NCI-H128 (cell line): Measurements from ENCODE around the gene TRERF1.

ENCODE experiments used
- DNase-seq: peaks from one replicate; lab custom pipeline; 2025; ENCODE audit not compliant: unreplicated experiment; lab: John Stamatoyannopoulos, UW

Gene TRERF1

DNA sequence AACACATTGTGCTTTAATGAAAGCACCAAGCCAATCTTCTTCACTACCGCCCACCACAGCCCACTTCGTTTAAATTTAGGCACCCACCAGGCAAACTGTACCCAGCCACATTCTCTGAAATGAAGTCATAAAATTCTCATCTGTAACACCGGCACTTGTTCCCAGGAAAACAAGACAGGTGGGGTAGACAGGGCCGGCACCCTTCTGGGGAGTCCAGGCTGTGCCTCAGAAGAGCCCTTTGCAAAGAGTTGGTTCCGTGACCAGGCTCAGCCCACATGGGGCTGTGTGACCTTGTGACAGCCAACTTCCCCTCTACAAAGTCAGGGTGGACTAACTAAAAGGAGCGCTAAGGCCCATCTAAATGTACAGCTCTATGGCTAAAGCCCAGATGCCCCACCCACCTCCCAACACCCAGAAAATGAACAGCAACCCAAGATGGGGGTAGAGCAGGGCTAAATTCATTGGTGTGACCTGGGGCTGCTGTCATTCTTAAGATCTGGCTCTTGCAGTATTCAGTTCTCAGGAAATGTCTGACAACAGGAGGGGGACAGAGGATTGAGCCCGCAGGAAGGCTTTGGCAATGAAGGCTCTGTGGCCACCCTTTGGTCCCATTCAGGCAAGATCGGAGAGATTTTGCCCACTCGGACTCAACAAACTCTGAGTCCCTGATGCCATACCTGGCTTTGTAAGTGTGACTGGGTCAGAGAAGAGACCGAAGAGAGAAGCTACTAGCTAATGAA, 56.7 kb downstream of the TRERF1 start:
- no peak for DNase-seq

DNA sequence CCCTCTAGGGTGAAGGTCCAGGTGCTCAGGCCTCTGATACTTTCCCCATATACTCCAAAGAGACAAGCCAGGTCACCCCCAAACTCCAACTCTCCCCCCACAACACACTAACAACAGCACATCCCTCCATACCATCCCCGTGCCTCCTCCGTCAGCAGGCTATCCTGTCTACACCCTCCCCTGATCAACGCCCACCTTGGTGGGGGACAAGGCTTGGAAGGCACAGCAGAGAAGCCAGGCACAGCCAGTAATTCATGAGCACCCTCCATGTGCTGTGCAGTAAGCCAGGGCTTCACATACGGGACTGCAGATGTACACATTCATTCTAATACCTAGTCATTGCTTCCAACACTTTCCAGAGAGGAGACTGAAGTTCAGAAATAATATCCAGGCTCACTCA, 57.6 kb downstream of the TRERF1 start:
- no peak for DNase-seq

DNA sequence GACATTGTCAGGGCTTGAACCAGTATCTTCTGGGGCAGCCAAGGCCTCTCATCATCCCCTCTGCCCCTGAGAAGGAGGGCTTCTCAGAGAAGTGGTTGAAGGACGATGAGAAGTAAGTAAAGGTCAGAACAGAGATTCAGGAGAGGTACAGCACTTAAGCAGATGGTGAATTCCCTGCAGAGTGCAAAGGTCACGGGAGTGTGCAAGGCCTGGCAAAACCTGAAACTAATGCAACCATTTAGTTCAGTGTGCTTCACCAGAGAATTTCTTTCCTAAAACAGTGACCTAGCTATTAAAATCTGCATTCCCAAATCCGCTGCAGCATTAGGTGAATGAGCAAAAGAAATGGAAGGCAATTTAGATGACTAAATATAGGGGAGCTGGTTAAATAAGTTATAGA, 58.4 kb downstream of the TRERF1 start:
- no peak for DNase-seq

DNA sequence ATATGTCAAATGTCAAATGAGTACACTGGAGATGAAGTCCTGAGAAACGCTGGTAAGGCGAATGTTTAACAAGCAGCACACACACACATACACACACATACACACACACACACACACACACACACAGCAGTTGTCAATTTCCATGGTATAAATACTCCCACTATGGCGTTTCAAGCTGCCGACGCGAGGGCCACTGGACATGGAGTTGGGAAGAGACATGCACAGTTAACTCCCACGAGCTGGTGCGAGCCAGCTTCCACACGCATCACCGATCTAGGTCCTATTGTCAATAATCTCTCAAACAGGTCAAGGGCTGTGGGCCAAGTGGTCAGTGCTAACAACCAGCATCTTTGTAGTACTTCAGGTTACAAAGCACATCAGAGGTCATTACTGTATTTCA, 58.9 kb downstream of the TRERF1 start:
- no peak for DNase-seq

DNA sequence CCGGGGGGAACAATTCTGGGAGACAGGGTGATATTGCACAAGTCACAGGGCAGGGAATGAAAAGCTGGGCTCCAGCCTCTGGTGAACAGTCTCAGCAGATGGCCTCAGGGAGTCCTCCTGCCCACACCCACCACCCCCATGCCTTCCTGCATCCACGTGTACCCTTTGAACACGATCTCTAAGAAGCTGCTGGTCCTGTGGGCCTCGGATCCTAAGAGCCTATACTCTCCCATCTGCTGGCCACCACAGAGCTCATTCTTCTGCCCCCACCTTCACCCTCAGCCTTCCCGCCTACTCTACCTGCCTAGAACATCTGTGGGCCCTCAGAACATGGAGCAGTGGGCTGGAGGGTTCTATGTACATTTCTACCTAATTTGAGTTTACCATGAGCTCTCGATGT, 60.3 kb downstream of the TRERF1 start:
- no peak for DNase-seq

DNA sequence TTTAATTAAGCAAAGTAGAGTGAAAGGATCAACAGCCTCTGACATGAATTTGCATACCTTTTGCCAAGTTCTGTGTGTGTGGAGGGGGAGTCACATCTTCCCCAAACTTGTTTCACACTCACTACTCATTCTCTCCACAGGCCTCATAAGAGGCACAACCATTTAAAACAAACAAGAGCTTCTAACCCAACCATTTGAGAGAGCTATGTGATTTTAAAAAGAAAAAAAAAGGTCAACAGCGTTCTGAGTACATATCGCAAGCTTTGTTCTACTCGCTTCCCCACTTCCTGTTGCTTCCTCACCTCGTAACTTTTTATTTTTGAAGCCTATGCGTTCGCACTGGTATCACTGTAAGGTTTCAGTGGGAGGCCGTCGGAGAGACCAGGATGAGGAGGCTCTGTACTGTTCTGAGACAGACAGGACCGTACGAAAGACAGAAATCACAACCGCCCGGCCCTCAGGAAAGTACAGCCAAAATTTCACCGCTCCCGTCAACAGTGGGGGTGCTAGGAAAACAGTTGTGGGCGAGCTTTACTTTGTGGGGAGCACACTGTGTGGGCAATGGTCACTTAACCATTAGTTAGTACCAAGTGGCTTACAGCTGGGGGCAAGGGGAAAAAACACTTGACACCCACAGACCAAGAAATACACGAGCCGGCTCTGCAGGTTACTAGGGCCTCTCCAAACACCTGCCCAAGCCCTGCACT, 61.3 kb downstream of the TRERF1 start:
- no peak for DNase-seq

DNA sequence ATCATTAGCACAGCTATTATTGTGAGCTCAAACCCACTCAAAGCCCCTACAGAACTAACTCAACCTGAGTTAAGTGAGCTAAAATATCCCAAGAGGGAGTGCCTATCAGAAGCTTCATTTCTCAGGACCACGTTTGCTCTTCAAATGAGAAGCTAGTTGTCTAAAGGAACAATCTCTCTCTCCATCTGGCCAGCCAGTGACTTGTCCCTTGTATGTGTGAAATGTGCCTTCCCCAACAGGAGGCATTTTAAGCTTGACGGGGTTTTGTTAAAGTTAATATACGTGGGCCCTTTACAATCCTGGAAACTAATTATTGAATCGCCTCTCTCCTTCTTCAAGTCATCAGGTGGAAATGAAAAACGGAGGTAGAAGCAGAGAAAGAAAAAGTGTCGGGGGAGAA, 62.0 kb downstream of the TRERF1 start:
- DNase-seq, result no peak

DNA sequence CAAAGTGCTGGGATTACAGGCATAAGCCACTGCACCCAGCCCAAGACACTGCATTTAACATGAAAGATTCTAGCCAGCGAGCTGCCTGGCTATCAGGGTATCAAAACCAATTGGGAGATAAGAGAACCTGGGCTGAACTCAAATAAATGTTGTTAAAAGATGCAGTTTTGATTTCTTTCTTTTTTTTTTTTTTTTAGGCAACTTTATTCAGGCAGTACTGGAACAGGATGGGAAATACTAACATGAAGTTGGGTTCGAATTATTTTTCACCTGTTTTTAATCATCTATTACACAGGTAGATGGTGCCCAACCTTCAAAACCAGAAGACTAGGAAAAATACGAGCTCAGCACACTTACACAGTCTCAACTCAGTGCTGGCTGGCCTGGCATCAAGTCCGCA, 63.7 kb downstream of the TRERF1 start:
- DNase-seq, result no peak

DNA sequence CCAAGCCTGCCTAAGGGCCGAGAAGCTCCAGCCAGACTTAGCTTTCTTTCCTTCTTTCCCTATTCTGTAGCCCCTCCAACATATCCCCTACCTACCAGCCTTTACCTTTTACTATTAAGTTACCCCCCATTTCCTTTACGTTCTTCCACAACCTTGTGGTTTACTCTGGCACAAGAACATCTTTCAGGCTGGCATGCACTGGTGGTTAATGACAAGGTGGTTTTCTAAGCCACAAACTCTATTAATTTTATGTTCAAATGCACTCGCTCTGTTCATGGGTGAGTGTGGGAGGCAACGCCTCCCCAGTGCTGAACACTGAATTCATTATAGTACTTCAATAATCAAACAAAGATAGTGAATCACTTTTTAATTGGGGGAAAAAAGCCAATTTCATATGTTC, 64.4 kb downstream of the TRERF1 start:
- no peak for DNase-seq

DNA sequence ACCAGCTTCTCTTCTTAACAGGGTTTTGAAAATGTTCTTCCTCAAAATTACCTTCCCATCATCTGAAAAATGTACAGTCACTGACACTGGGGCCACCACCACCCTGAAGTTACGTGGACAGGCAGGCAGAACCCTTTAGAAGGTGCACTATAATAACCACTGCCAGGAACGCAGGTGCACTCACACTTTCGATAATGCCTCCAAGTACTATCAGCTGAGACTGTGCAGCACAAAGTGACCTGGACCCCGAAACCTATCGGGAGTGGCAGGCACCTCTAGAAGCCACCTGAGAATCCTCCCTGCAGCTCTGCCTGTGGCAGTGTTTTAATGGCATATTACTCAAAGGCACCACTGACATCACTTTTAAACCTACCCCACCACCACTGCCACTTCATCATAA, 66.4 kb downstream of the TRERF1 start:
- no peak for DNase-seq

DNA sequence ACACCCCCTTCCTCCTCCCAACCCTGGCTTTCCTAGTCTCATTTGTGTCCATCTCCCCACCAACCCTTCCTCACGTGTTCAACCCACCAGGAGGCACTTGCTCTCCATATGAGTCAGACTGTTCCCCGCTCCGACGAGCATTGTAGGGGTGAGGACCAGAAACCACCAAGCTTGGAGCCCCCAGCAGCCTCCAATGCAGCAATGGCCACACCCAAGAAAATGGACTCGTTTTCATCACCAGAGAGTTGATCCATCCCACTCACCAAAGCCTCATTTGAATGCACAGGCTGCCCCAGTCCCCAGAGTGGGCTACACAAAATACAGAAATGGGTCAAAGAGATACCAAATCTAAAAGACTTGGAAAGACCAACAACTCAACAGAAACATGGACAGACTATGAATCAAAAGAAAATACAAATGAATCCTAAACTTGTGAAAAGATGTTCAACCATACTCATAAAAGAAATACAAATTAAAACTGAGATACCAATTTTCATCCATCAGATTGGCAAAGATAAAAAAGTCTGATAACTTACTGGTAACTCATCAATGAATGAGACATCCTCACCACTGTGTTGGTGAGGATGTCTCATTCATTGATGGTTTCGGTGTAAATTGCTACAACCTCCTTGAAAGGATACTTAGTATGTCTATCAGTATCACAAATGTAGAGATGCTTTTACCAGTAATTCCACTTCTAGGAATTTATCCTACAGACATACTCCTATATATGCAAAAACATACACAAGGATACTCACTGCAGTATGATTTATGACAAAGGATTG, 68.1 kb downstream of the TRERF1 start:
- DNase-seq, result no peak

DNA sequence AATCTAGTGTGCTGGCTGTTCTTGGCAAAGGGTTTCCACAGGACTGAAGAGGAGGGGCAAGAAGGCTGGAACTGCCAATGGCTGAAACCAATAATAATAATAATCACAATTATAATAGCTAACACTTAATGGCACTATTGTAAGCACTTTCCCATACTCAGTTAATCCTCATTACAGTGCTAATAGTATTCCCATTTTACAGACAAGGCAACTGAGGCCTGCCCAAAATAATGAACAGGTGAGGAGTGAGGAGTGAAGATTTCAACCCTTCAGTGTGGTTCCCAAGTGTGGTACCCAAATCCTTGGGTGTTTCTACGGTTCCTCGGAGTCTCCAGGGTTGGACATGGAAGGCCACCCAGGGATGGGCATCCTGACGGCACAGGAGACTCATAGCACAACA, 69.9 kb downstream of the TRERF1 start:
- DNase-seq, result no peak

DNA sequence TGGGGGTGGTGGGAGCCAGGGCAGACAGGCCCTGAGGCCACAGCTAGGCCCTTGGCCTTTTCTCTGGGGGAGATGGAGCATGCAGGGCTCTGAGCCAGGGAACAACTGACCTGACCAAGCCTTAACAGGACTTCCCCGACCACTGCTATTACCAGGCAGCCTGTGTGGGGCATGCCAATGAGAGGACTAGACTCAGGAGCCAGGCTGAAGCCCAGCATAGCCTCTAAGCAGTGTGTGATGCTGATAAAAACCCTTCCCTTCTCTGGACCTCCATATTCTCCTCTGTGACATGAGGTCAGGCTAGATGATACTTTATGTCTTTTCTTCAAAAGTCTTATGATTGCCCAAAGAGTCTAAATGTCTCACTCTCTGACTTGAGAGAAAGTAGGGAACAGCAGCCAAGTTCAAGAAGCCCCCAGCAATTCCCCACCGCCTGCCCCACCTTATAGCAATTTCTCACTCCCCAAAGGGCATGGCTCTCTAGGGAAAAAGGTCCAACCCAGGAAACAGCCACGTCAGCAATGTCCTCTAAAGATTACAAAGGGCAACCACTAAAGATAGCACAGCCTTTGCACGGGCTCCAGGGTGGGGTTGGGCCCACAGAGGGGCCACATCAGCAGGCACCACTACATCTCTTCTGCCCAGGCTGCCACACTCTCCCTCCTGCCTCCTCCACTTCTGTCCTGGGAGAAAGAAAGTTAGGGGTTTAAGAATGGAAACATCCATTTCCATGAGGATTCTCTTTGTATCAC, 71.3 kb downstream of the TRERF1 start:
- DNase-seq, result no peak

DNA sequence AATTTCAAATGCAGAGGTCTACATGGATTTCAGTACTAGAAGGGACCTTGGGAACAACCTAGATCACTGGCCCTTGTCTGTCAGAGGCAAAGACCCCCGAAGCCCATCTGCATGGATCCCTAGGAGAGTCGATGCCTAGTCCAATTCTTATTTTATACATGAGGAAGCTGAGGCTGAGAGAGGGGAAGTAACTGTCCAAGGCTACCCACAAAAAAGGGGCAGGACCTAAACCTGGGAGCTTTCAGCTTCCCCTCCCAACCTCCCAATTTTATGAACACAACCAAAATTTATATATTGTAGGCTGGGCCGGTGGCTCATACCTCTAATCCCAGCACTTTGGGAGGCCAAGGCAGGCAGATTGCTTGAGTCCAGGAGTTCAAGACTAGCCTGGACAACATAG, 73.2 kb downstream of the TRERF1 start:
- DNase-seq, result no peak

DNA sequence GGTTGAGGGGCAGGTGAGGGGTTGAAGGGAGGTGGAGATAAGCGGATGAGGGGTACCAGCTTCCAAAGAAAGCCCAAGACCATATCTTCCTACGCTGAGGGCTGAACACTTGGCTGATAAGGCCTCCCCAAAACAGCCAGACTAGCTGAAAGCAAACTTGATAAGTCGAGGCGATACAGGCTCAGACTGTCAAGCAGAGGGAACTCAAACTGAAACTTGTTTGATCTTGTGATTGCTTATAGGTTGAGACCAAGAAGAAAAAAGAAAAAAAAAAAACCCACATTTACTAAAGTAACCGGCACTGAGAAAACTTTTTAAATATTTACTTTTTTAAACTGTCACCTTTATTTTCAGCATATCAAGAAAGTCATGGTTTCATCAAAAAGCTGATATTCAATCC, 73.6 kb downstream of the TRERF1 start:
- no peak for DNase-seq

DNA sequence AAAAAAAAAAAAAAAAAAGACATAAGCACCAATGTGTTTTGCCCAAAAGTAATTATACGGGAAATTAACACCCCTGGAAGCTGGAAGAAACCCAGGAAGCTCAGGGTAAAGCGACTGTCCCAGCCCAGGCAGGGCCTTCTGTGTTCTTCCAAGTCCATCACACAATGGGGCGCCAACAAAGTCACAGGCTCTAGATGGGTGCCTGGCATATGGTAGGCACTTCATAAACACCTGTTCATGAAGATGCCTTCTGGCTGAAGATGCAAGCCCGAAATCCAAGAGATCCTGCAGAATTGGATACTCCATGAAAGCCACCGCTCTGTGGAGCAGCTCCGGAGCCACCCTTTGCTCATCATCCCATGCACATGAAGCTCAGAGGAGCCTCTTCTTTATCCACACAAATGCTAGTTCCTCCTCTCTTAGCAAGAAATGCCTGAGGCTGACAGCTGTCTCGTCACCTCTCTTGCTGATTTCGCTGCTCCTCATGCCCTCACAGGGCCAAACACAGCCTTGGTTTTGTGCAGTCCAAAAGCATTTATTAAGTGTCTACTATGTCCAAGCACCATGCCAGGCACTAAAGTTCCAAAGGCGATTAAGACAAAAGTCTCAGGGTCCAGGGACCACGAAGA, 76.6 kb downstream of the TRERF1 start:
- DNase-seq, result no peak

DNA sequence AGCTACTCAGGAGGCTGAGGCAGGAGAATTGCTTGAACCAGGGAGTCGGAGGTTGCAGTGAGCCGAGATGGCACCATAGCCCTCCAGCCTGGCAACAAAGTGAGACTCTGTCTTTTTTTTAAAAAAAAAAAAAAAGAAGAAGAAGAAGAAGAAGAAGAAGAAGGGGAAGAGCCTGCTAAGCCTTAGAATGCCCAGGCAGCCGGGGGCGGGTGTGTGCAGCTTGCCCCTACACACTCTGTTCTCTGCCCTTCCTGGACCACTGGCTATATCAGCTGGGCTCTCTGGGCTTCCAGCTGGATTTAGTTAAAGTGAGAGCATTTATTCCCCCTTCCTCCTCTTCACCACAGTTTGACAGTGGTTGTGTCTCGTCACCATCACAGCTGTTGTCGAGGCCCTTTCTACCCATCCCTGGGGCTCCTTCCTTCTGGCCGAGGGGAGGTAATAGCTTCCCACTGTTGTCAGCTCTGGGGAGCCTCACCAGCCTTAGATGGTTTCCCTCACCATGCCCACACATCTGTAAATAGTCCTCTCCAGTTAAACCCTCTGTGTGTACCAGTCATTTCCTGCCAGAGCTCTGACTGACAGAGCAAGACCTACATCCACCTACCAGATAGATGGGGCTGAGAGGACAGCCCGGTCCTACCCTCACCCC, 77.6 kb downstream of the TRERF1 start:
- DNase-seq, result no peak

DNA sequence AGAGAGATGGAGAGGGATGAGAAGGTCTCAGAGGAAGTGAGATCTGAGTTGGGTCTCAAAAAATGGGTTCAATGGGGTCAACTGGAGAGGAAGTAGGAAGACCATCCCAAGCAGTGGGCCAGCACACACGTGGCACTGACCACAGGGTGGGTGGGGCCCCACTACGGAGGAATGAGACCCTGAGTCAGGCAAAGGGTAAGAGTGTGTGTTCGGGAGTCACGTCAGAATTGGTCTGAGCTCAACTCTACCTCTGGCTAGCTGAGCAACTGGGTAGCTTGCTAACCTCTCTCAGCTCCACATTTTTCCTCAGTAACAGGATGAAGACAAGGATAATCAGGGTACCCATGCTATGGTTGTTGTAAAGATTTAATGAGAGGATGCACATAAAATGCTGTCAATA, 79.0 kb downstream of the TRERF1 start:
- DNase-seq, result no peak

DNA sequence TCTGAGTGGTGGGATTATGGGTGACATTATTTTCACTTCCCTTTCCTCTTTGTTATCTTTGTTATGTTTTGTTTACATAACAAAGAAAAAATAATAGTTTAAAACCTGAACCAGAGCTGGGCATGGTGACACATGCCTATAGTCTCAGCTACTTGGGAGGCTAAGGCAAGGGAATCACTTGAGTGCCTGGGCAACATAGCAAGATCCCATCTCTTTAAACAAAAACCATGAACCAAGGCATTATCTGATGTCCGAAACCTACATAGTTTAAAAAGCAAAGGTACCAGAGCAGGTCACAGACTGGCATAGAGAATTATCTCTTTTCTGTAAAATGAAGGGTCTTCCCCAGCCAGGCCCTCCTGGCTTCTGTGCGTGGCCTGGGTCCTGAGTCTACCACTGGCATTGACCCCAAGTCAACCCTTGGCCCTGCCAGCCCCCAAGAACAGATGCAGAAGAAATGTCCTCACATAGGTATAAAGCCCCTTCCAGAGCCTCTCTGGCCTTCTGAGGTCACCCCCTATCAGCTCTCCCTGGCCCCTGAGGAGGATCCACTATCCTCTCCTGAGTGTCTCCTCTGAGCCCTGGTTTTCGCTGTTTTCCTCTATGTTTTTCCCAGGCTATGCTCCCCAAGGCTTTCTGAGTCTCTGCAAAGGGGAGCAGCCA, 81.3 kb downstream of the TRERF1 start:
- DNase-seq, result no peak

DNA sequence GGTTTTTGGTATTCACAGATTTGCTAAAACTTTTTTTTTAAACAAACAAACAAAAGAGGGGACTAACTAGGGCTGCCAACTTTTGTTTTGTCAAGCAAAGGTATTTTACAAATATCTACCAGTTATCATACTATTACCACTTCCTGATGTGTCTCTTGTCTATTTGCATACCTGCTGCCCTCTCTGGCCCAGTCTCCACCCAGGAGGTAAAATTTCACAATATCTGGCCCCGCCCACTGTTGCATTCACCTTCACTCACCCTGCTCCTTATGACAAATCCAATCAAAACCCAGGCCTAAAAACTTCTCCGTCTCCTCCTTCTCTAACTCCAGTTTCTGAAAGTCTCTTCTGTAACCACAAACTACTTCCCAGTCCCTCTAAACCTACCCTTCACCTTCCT, 82.2 kb downstream of the TRERF1 start:
- DNase-seq, result no peak
